PC-3 (cell line): ENCODE results near the gene ITGB1. TPM values are rescaled to one million over a fixed set of nuclear protein-coding genes. Genes with fewer than 3 reads are reported as not detected.
A peak's percentile ranks its signal among the peaks of the same experiment; 100 is the strongest.
"Not testable (repeated sequence)": the region's sequence is repeated elsewhere in the genome, so short reads cannot be mapped to it uniquely, and the experiment has no call there.

Experiments used
- ATAC-seq: fragments of 200-7000 bp; cut with Tn5 transposase; 2 replicates; pipeline ENCODE4 v1.9.1; 2020; ENCODE audit warnings: mild to moderate bottlenecking, moderate library complexity
- BruUV-seq: library from RNA; stranded (reverse); fragments of 400-500 nt; replicated peaks from 2 replicates; lab custom pipeline; 2021; lab: Mats Ljungman, UMichigan
- CTCF ChIA-PET: fragments of 300-600 bp; sonication (Branson Sonifier 250); formaldehyde crosslinking; loops from one replicate; lab custom pipeline; 2022; ENCODE audit warnings: antibody characterized with exemption; lab: Charles Lee
- POLR2A ChIA-PET: fragments of 300-600 bp; sonication (Branson Sonifier 250); formaldehyde crosslinking; loops from one replicate; lab custom pipeline; 2022; ENCODE audit warnings: antibody characterized with exemption; ENCODE audit not compliant: unreplicated experiment; lab: Charles Lee
- DNase-seq: peaks from one replicate; pipeline ENCODE4 v3.0.0-alpha.2; 2015
- H2AFZ ChIP-seq: fragments of 300-600 bp; sonication (generic); 2 replicates; pipeline ENCODE4 v1.6.0; 2016; ENCODE audit warnings: antibody characterized with exemption, low read length
- H3F3A ChIP-seq: fragments of 300-600 bp; sonication (generic); one replicate; pipeline ENCODE4 v1.6.0; 2017; ENCODE audit warnings: antibody characterized with exemption, low read length, control low read depth, mild to moderate bottlenecking; ENCODE audit not compliant: unreplicated experiment
- H3K27ac ChIP-seq: fragments of 300-600 bp; sonication (generic); 2 replicates; pipeline ENCODE4 v1.5.1; 2016; ENCODE audit warnings: mild to moderate bottlenecking, low read length
- H3K27me3 ChIP-seq: fragments of 300-600 bp; sonication (generic); 2 replicates; pipeline ENCODE4 v1.6.1; 2016; ENCODE audit warnings: low read length, mixed read lengths
- H3K36me3 ChIP-seq: fragments of 300-600 bp; sonication (generic); 2 replicates; pipeline ENCODE4 v1.6.1; 2016; ENCODE audit warnings: low read depth, mixed run types, low read length, mixed read lengths
- H3K4me1 ChIP-seq: fragments of 300-600 bp; sonication (generic); 2 replicates; pipeline ENCODE4 v1.5.1; 2016; ENCODE audit warnings: low read length; ENCODE audit not compliant: insufficient read depth
- H3K4me2 ChIP-seq: fragments of 300-600 bp; sonication (generic); 2 replicates; pipeline ENCODE4 v1.6.0; 2016; ENCODE audit warnings: low read length
- H3K4me3 ChIP-seq: fragments of 300-600 bp; sonication (generic); 2 replicates; pipeline ENCODE4 v1.5.1; 2016; ENCODE audit warnings: mild to moderate bottlenecking, low read length, mixed read lengths
- H3K79me2 ChIP-seq: fragments of 300-600 bp; sonication (generic); 2 replicates; pipeline ENCODE4 v1.6.1; 2017; ENCODE audit warnings: low read length, mixed read lengths
- H3K9ac ChIP-seq: fragments of 300-600 bp; sonication (generic); 2 replicates; pipeline ENCODE4 v1.6.0; 2016; ENCODE audit warnings: mild to moderate bottlenecking, low read length
- H3K9me2 ChIP-seq: fragments of 300-600 bp; sonication (generic); replicated peaks from 2 replicates; pipeline ENCODE4 v1.6.1; 2016; ENCODE audit warnings: mixed run types, low read length, mixed read lengths
- H3K9me3 ChIP-seq: fragments of 300-600 bp; sonication (generic); 2 replicates; pipeline ENCODE4 v1.6.1; 2016; ENCODE audit warnings: low read length, mixed read lengths
- H4K20me1 ChIP-seq: fragments of 300-600 bp; sonication (generic); 2 replicates; pipeline ENCODE4 v1.6.1; 2016; ENCODE audit warnings: low read length, mixed read lengths
- CTCF ChIP-seq: fragments of 300-600 bp; sonication (generic); conservative IDR thresholded peaks from 2 replicates; pipeline ENCODE4 v1.5.1; 2017; ENCODE audit warnings: antibody characterized with exemption, low read depth, mild to moderate bottlenecking, low read length
- EZH2 ChIP-seq: fragments of 300-600 bp; sonication (generic); IDR thresholded peaks from one replicate; pipeline ENCODE4 v1.6.1; 2017; ENCODE audit warnings: antibody characterized with exemption, mild to moderate bottlenecking, low read length; ENCODE audit not compliant: unreplicated experiment
- EZH2phosphoT487 ChIP-seq: fragments of 300-600 bp; sonication (generic); IDR thresholded peaks from 2 replicates; pipeline ENCODE4 v1.6.1; 2018; ENCODE audit warnings: mild to moderate bottlenecking, antibody characterized with exemption, low read length, borderline replicate concordance
- intact Hi-C: fragments of 100-400 bp; cut with micrococcal nuclease; formaldehyde crosslinking; loops from 2 replicates; pipeline ENCODE4 v1.9.0; 2023
- total RNA-seq: library from RNA; depleted of rRNA; stranded (reverse); fragments of >200 nt; gene quantifications from 2 replicates; pipeline ENCODE4 v1.2.3, GENCODE V29; 2014

Gene ITGB1
- total RNA-seq, 1 experiment from 2014 or later: 1,010 TPM

GRCh38 chr10:32981760-32982159 is 23.7 kb upstream of the ITGB1 start:
- H3K4me1 ChIP-seq: peaks cover 72% of the 10 kb centered on the region

GRCh38 chr10:32980558-32981468 is 22.8 kb upstream of the ITGB1 start:
- Histone ChIP-seq H3K27ac (peak overlapping the region; percentile 94), H3K4me3 (peak overlapping the region; percentile 61), H3K4me1 (peaks cover 63% of the 10 kb centered on the region), H3K9me3 (no peaks in the 10 kb centered on the region), H3K27me3 (no peaks in the 10 kb centered on the region), H3K9me2 (no peaks in the 10 kb centered on the region), H3K36me3 (no peaks in the 10 kb centered on the region), H3F3A (peaks cover 39% of the 10 kb centered on the region), H3K79me2 (peaks cover 25% of the 10 kb centered on the region), H3K9ac (peak overlapping the region; percentile 88), H2AFZ (peak overlapping the region; percentile 19; the same call in 1 of the 2 replicates), H4K20me1 (no peaks in the 10 kb centered on the region), H3K4me2 (peak overlapping the region; percentile 79)
- CTCF ChIA-PET: interaction anchor here (0.7 to 1.9 kb wide), 5 partner anchors 9 to 1358 kb away, joined by 3 to 17 read pairs (median 6); no protein-coding TSS in a partner anchor
- ATAC-seq (peak; percentile 83), DNase-seq (peak; percentile 100)
- POLR2A ChIA-PET: interaction anchor here (0.5 to 2.4 kb wide), 17 partner anchors 9 to 709 kb away, joined by 3 to 37 read pairs (median 5); no protein-coding TSS in a partner anchor
- TSS peak; percentile 79 for BruUV-seq
- intact Hi-C loops: loop anchor here (1.0 kb wide), 3 partner anchors 19 to 175 kb away; partner anchors contain the start of gene ITGB1
- 0 out of 2 replicates have a peak, but pooled peaks have one; percentile 62 for TF ChIP-seq EZH2phosphoT487
- no peak for TF ChIP-seq EZH2

More at GRCh38 chr10:32981760-32982159, 23.7 kb upstream of the ITGB1 start:
- H3F3A ChIP-seq: peaks cover 39% of the 10 kb centered on the region
- peaks cover 29% of the 10 kb centered on the region for H3K79me2 ChIP-seq
- TF ChIP-seq CTCF (no peak), EZH2 (no peak), EZH2phosphoT487 (no peak)
- H4K20me1 ChIP-seq: no peaks in the 10 kb centered on the region
- H3K9ac ChIP-seq: peak overlapping the region; percentile 88
- ATAC-seq (peak; percentile 24), DNase-seq (peak; percentile 92)
- H3K27ac ChIP-seq: peak overlapping the region; percentile 94
- H3K4me2 ChIP-seq: peak overlapping the region; percentile 79
- H2AFZ ChIP-seq: no peak overlapping the region
- POLR2A ChIA-PET: interaction anchor here (0.5 to 2.4 kb wide), 5 partner anchors 22 to 51 kb away, joined by 5 to 37 read pairs (median 8); no protein-coding TSS in a partner anchor
- intact Hi-C loops: loop anchor here (1.0 kb wide), 1 partner anchor 24 kb away; no protein-coding TSS in a partner anchor
- BruUV-seq: no TSS peak
- H3K9me3 ChIP-seq: no peaks in the 10 kb centered on the region
- peak overlapping the region; percentile 61 for H3K4me3 ChIP-seq
- H3K27me3 ChIP-seq: no peaks in the 10 kb centered on the region
- H3K36me3 ChIP-seq: no peaks in the 10 kb centered on the region
- H3K9me2 ChIP-seq: no peaks in the 10 kb centered on the region
- CTCF ChIA-PET: interaction anchor here (1.9 kb wide), 1 partner anchor 27 kb away, joined by 17 read pairs; no protein-coding TSS in a partner anchor

DNA sequence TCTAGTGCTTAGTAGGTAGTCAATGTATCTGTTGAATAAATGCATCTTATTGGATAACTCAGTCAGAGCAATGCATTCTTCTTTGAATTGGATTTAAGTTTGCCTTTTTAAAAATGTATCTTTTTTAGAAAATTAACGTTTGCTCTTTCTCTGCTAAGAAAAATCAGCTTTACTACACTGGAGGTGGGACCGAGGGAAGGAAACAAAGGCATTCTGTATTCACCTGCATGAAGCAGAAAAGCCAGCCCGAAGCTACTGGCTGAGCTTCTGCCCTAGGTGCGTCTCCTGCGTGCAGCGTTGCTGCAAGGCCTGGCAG is 22.2 kb upstream of the ITGB1 start:
- no peak for ATAC-seq
- Histone ChIP-seq H3K36me3 (no peaks in the 10 kb centered on the region), H3K27me3 (no peaks in the 10 kb centered on the region), H3K4me1 (peaks cover 57% of the 10 kb centered on the region), H3F3A (peaks cover 39% of the 10 kb centered on the region), H3K4me3 (peak overlapping the region; percentile 44), H2AFZ (peak overlapping the region; percentile 42), H3K4me2 (peak overlapping the region; percentile 72), H4K20me1 (no peaks in the 10 kb centered on the region), H3K27ac (peak overlapping the region; percentile 94), H3K9ac (peak overlapping the region; percentile 64), H3K9me2 (no peaks in the 10 kb centered on the region), H3K79me2 (peaks cover 23% of the 10 kb centered on the region), H3K9me3 (no peaks in the 10 kb centered on the region)
- TF ChIP-seq CTCF (no peak), EZH2 (no peak), EZH2phosphoT487 (no peak)
- TSS peak; percentile 60 for BruUV-seq
- POLR2A ChIA-PET: interaction anchor here (0.5 to 2.4 kb wide), 14 partner anchors 8 to 710 kb away, joined by 3 to 37 read pairs (median 5); no protein-coding TSS in a partner anchor
- CTCF ChIA-PET: interaction anchor here (0.7 to 1.9 kb wide), 4 partner anchors 9 to 29 kb away, joined by 3 to 17 read pairs (median 8); no protein-coding TSS in a partner anchor
- intact Hi-C loops: loop anchor here (1.0 kb wide), 3 partner anchors 18 to 176 kb away; partner anchors contain the start of gene ITGB1
- no peak for DNase-seq

GRCh38 chr10:32979719-32980118 is 21.7 kb upstream of the ITGB1 start:
- Histone ChIP-seq H3K4me1 (peaks cover 52% of the 10 kb centered on the region), H3K27ac (peak overlapping the region; percentile 94), H3K79me2 (peaks cover 18% of the 10 kb centered on the region), H3F3A (peaks cover 39% of the 10 kb centered on the region), H3K4me2 (peak overlapping the region; percentile 72), H3K9ac (peak overlapping the region; percentile 64)
- DNase-seq, ATAC-seq, H3K4me3 ChIP-seq, H3K9me3 ChIP-seq, H3K9me2 ChIP-seq, H2AFZ ChIP-seq, H3K36me3 ChIP-seq, BruUV-seq, H4K20me1 ChIP-seq, H3K27me3 ChIP-seq: not testable (repeated sequence)
- intact Hi-C loops: loop anchor here (1.0 kb wide), 3 partner anchors 17 to 177 kb away; partner anchors contain the start of gene ITGB1
- CTCF ChIA-PET: interaction anchor here (0.9 to 1.9 kb wide), 3 partner anchors 18 to 29 kb away, joined by 6 to 17 read pairs (median 11); no protein-coding TSS in a partner anchor
- POLR2A ChIA-PET: interaction anchor here (0.5 to 2.4 kb wide), 9 partner anchors 8 to 653 kb away, joined by 3 to 37 read pairs (median 8); no protein-coding TSS in a partner anchor
